Esophagus squamous epithelium (tissue), 4 donors: ENCODE data around the gene SZT2.

Source experiments
- POLR2A ChIP-seq, 4 donors: fragments of 450-650 bp; IDR thresholded peaks; one replicate each; pipeline ENCODE4 v1.6.1; 2017; ENCODE audit warnings: antibody characterized with exemption in 4 of 4, mild to moderate bottlenecking in 4 of 4, moderate library complexity in 3 of 4
- TF ChIP-seq, protein P1 (sequence below), 6 experiments: fragments of 450-650 bp in 4 of 6; fragments of 200-600 bp in 2 of 6; sonication (generic) in 2 of 6; IDR thresholded peaks; one replicate each; pipeline ENCODE4 v1.5.1; 2016 to 2019; ENCODE audit warnings: antibody characterized with exemption in 6 of 6, mild to moderate bottlenecking in 4 of 6, moderate library complexity in 4 of 6

DNA sequence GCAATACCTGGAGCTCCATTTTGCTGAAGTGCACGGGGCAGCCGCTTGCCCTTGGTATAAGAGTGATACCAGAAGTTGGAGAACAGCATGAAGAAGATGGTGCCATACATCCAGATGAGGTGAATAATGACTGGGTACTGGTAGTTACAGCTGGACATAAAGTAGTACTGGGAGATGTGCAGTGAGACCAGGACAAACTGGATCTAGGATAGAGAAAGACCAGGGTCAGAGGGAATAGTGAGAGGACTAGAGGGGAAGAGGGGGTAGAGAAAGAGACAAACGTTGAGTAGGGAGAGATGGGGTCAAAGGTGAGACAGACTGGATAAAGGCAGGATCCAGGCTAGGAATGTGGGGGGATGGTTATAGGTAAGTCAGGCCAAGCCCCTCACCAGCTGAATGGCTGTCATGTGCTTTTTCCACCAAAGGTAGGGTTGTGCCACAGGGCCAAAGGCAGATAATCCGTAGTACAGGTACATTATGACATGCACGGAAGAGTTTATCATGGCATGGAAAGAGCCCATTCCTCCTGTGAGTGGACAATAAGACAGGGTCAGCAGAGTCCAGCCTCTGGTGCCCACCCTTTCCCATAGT is 25.7 kb upstream of the SZT2 start:
- TF ChIP-seq, protein P1, sequence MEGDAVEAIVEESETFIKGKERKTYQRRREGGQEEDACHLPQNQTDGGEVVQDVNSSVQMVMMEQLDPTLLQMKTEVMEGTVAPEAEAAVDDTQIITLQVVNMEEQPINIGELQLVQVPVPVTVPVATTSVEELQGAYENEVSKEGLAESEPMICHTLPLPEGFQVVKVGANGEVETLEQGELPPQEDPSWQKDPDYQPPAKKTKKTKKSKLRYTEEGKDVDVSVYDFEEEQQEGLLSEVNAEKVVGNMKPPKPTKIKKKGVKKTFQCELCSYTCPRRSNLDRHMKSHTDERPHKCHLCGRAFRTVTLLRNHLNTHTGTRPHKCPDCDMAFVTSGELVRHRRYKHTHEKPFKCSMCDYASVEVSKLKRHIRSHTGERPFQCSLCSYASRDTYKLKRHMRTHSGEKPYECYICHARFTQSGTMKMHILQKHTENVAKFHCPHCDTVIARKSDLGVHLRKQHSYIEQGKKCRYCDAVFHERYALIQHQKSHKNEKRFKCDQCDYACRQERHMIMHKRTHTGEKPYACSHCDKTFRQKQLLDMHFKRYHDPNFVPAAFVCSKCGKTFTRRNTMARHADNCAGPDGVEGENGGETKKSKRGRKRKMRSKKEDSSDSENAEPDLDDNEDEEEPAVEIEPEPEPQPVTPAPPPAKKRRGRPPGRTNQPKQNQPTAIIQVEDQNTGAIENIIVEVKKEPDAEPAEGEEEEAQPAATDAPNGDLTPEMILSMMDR (IDR thresholded peaks at IDR 0.05) = no peak
- TF ChIP-seq POLR2A (IDR thresholded peaks at IDR 0.05) = no peak
